ENCODE data around the gene TNNI2.

Gene TNNI2

DNA sequence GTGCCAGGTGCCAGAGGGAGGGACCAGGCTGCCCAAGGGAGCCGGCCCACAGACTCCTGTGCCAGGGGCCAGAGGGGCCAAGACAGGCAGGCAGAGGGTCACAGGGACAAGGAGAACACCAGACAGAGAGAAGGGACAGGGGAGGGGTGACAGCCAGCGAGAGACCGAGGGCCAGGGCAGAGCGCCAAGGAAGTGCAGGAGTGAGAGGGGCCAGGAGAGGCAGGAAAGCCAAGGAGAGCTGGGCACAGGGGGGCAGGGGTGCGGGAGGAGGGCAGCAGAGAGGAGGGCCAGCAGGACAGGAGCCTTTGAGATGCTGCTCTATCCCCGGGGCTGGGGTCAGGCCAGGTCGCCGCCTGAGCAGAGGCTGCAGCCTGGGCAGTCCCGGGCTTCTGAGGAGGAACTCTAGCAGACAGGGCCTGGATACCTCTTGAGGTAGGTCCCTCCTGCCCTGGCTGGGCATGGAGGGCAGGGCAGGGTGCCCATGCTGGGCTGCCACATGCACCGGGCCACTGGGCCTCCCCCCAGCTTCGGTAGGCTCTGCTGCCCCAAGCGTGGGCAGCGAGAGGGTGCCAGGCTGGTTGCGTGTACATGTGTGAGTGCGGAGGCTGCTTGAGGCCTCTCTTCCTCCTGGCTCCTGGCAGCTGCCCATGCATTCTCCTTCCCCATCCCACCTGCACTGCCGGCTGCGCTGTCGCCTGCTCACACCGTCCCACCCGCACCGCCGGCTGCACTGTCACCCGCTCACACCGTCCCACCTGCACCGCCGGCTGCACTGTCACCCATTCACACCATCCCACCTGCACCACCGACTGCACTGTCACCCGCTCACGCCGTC is 26.3 kb downstream of the TNNI2 start:
- ATAC-seq (ENCODE audit: insufficient read depth, low read depth), result no peak
- no peak overlapping the region for H3K27ac ChIP-seq (ENCODE audit: low read length)
- H2AFZ ChIP-seq (ENCODE audit: low read depth, low read length), result no peak overlapping the region
- H3K4me3 ChIP-seq (ENCODE audit: low read depth in 1 of 2, low read length in 2 of 2), result no peak overlapping the region
- no peaks in the 10 kb centered on the region for H3K27me3 ChIP-seq (ENCODE audit: insufficient read depth, low read length, poor library complexity)
- no peak for DNase-seq
- no peaks in the 10 kb centered on the region for H3K79me2 ChIP-seq (ENCODE audit: insufficient read depth, low read length)
- H3K4me2 ChIP-seq (ENCODE audit: insufficient read depth, low read length), result no peak overlapping the region
- H3K36me3 ChIP-seq (ENCODE audit: insufficient read depth, low read length), result no peaks in the 10 kb centered on the region
- H4K20me1 ChIP-seq (ENCODE audit: insufficient read depth, low read length), result peaks cover 8% of the 10 kb centered on the region; the same call in 1 of the 2 replicates
- no peaks in the 10 kb centered on the region for H3K9me3 ChIP-seq (ENCODE audit: insufficient read depth, low read length, severe bottlenecking)
- H3K9ac ChIP-seq (ENCODE audit: low read depth, low read length), result no peak overlapping the region
- TF ChIP-seq, protein P1, sequence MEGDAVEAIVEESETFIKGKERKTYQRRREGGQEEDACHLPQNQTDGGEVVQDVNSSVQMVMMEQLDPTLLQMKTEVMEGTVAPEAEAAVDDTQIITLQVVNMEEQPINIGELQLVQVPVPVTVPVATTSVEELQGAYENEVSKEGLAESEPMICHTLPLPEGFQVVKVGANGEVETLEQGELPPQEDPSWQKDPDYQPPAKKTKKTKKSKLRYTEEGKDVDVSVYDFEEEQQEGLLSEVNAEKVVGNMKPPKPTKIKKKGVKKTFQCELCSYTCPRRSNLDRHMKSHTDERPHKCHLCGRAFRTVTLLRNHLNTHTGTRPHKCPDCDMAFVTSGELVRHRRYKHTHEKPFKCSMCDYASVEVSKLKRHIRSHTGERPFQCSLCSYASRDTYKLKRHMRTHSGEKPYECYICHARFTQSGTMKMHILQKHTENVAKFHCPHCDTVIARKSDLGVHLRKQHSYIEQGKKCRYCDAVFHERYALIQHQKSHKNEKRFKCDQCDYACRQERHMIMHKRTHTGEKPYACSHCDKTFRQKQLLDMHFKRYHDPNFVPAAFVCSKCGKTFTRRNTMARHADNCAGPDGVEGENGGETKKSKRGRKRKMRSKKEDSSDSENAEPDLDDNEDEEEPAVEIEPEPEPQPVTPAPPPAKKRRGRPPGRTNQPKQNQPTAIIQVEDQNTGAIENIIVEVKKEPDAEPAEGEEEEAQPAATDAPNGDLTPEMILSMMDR (IDR thresholded peaks at IDR 0.05; ENCODE audit: borderline replicate concordance, extremely low read depth, low read length, poor library complexity, severe bottlenecking), result no peak
- no peak for TF ChIP-seq EZH2 (IDR thresholded peaks at IDR 0.05; ENCODE audit: borderline replicate concordance, low read depth, low read length, severe bottlenecking)
- no peaks in the 10 kb centered on the region for H3K4me1 ChIP-seq (ENCODE audit: insufficient read depth, low read length)

DNA sequence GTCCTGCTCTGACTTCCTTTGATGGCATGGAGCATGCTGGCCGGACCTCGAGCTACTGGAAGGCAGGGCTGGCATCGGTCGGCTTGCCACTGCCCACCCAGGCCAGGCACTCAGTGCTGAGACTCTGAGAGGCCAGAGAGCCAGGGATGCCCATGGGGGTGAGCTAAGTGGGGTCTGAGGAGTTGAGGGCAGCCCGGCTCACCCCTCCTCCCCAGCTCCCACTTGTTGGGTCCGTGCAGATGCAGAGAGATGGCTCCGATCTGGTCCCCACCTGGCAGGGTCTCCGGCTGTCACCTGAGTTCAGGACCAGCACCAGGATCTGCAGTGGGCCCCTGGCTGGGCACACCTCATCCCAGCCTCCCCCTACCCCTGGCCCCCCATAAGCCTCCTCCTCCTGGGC is 27.4 kb downstream of the TNNI2 start:
- Histone ChIP-seq H3K79me2 (ENCODE audit: insufficient read depth, low read length) (no peaks in the 10 kb centered on the region), H3K36me3 (ENCODE audit: insufficient read depth, low read length) (no peaks in the 10 kb centered on the region), H3K9ac (ENCODE audit: low read depth, low read length) (no peak overlapping the region), H3K27me3 (ENCODE audit: insufficient read depth, low read length, poor library complexity) (no peaks in the 10 kb centered on the region), H4K20me1 (ENCODE audit: insufficient read depth, low read length) (peaks cover 8% of the 10 kb centered on the region; the same call in 1 of the 2 replicates), H3K27ac (ENCODE audit: low read length) (no peak overlapping the region), H3K4me3 (ENCODE audit: low read depth in 1 of 2, low read length in 2 of 2) (no peak overlapping the region), H3K4me2 (ENCODE audit: insufficient read depth, low read length) (no peak overlapping the region), H3K4me1 (ENCODE audit: insufficient read depth, low read length) (no peaks in the 10 kb centered on the region), H2AFZ (ENCODE audit: low read depth, low read length) (no peak overlapping the region), H3K9me3 (ENCODE audit: insufficient read depth, low read length, severe bottlenecking) (no peaks in the 10 kb centered on the region)
- no peak for DNase-seq
- no peak for ATAC-seq (ENCODE audit: insufficient read depth, low read depth)
- no peak for TF ChIP-seq EZH2 (IDR thresholded peaks at IDR 0.05; ENCODE audit: borderline replicate concordance, low read depth, low read length, severe bottlenecking)
- TF ChIP-seq, protein P1 (IDR thresholded peaks at IDR 0.05; ENCODE audit: borderline replicate concordance, extremely low read depth, low read length, poor library complexity, severe bottlenecking), result no peak

DNA sequence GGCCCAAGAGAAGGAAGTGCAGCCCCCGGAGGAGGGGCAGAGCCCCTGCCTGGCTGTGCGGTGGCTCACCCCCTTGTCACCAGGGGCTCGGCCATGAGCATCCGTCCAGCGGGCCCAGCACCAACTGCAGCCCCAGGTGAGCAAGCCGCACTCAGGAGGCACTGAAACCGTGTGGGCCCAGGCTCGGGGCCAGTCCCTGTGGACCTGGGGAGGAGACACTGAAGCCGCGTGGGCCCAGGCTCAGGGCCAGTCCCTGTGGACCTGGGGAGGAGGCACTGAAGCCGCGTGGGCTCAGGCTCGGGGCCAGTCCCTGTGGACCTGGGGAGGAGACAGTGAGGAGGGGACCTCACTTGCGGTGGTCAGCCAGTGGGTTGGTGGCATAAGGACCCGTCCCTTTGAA is 28.0 kb downstream of the TNNI2 start:
- DNase-seq, result no peak
- H3K27me3 ChIP-seq (ENCODE audit: insufficient read depth, low read length, poor library complexity), result no peaks in the 10 kb centered on the region
- H3K36me3 ChIP-seq (ENCODE audit: insufficient read depth, low read length), result no peaks in the 10 kb centered on the region
- ATAC-seq (ENCODE audit: insufficient read depth, low read depth), result no peak
- H3K79me2 ChIP-seq (ENCODE audit: insufficient read depth, low read length), result no peaks in the 10 kb centered on the region
- TF ChIP-seq EZH2 (IDR thresholded peaks at IDR 0.05; ENCODE audit: borderline replicate concordance, low read depth, low read length, severe bottlenecking), result no peak
- TF ChIP-seq, protein P1 (IDR thresholded peaks at IDR 0.05; ENCODE audit: borderline replicate concordance, extremely low read depth, low read length, poor library complexity, severe bottlenecking), result no peak
- no peak overlapping the region for H2AFZ ChIP-seq (ENCODE audit: low read depth, low read length)
- no peaks in the 10 kb centered on the region for H3K9me3 ChIP-seq (ENCODE audit: insufficient read depth, low read length, severe bottlenecking)
- no peaks in the 10 kb centered on the region for H3K4me1 ChIP-seq (ENCODE audit: insufficient read depth, low read length)
- no peak overlapping the region for H3K9ac ChIP-seq (ENCODE audit: low read depth, low read length)
- no peak overlapping the region for H3K4me3 ChIP-seq (ENCODE audit: low read depth in 1 of 2, low read length in 2 of 2)
- no peak overlapping the region for H3K27ac ChIP-seq (ENCODE audit: low read length)
- no peak overlapping the region for H3K4me2 ChIP-seq (ENCODE audit: insufficient read depth, low read length)
- H4K20me1 ChIP-seq (ENCODE audit: insufficient read depth, low read length), result peaks cover 8% of the 10 kb centered on the region; the same call in 1 of the 2 replicates

Measured in DND-41 (cell line).